GM12873 (cell line): ENCODE data around the gene ADAMTS4.
A peak's percentile ranks its signal among the peaks of the same experiment; 100 is the strongest.

ENCODE experiments used
- CTCF ChIP-seq: IDR thresholded peaks from 2 replicates; pipeline ENCODE4 v1.5.1; 2012; ENCODE audit warnings: low read depth, mild to moderate bottlenecking, moderate library complexity, low read length, control low read depth; ENCODE audit not compliant: insufficient read depth; ENCODE audit errors: missing control alignments

The ADAMTS4 gene

GRCh38 chr1:161140755-161141400, 58.0 kb downstream of the ADAMTS4 start:
- TF ChIP-seq CTCF = no peak

- TF ChIP-seq CTCF = peak; percentile 42
Measured at GRCh38 chr1:161139766-161140165, 59.1 kb downstream of the ADAMTS4 start.

GRCh38 chr1:161138431-161138830, 60.4 kb downstream of the ADAMTS4 start:
- TF ChIP-seq CTCF = no peak

- no peak for TF ChIP-seq CTCF
Measured at GRCh38 chr1:161137881-161138280, 61.0 kb downstream of the ADAMTS4 start.
